Sigmoid colon (tissue), 7 donors: Measurements from ENCODE around the gene RBBP8NL. TPM values are rescaled to one million over a fixed set of nuclear protein-coding genes. Genes with fewer than 3 reads are reported as not detected.

Experiments used
- DNase-seq: peaks from one replicate; pipeline ENCODE4 v3.0.0-alpha.2; 2019
- H3K27ac ChIP-seq, 4 donors: fragments of 200-600 bp; sonication (generic); one replicate each; pipeline ENCODE4 v1.5.1; 2016 to 2019; ENCODE audit warnings: mild to moderate bottlenecking in 1 of 4
- H3K27me3 ChIP-seq, 3 donors: fragments of 200-600 bp; sonication (generic); one replicate each; pipeline ENCODE4 v1.5.1; 2019; ENCODE audit warnings: mild to moderate bottlenecking in 1 of 3
- H3K36me3 ChIP-seq, 4 donors: fragments of 200-600 bp; sonication (generic); one replicate each; pipeline ENCODE4 v1.5.1; 2016 to 2019
- H3K4me1 ChIP-seq, 4 donors: fragments of 200-600 bp; sonication (generic); one replicate each; pipeline ENCODE4 v1.5.1; 2017 to 2019
- H3K4me3 ChIP-seq, 4 donors: fragments of 200-600 bp; sonication (generic); one replicate each; pipeline ENCODE4 v1.5.1; 2017 to 2019; ENCODE audit warnings: mild to moderate bottlenecking in 2 of 4, moderate library complexity in 1 of 4
- H3K9me3 ChIP-seq, 4 donors: fragments of 200-600 bp in 3 of 4; sonication (generic) in 3 of 4; one replicate each; pipeline versions ENCODE4 v1.5.1 to v1.6.1; 2013 to 2019
- CTCF ChIP-seq, 4 experiments: fragments of 450-650 bp in 3 of 4; fragments of 200-600 bp in 1 of 4; IDR thresholded peaks; one replicate each; pipeline ENCODE4 v1.5.1; 2016 to 2019; ENCODE audit warnings: antibody characterized with exemption in 4 of 4, mild to moderate bottlenecking in 3 of 4, moderate library complexity in 2 of 4
- EP300 ChIP-seq, 4 donors: sonication (generic); formaldehyde crosslinking; IDR thresholded peaks; one replicate each; pipeline ENCODE4 v1.6.1; 2017; ENCODE audit warnings: antibody characterized with exemption in 4 of 4
- POLR2A ChIP-seq, 2 donors: fragments of 450-650 bp; IDR thresholded peaks; one replicate each; pipeline ENCODE4 v1.6.1; 2016; ENCODE audit warnings: antibody characterized with exemption in 2 of 2, mild to moderate bottlenecking in 2 of 2, moderate library complexity in 2 of 2
- POLR2AphosphoS5 ChIP-seq, 4 donors: sonication (generic); formaldehyde crosslinking; IDR thresholded peaks; one replicate each; pipeline ENCODE4 v1.6.1; 2017; ENCODE audit warnings: antibody characterized with exemption in 4 of 4
- WGBS, 2 donors: extraction: QIAGEN DNeasy Blood & Tissue Kit; methylation state at CpG; one replicate each; pipeline ENCODE4 v1.1.7; 2013; 5-methylcytosine and 5-hydroxymethylcytosine counted together
- intact Hi-C: fragments of 100-400 bp; cut with DNase I; formaldehyde crosslinking; loops from one replicate; pipeline ENCODE4 v1.15.1; 2023
- polyA plus RNA-seq, 3 donors: library from polyadenylated mRNA; stranded (reverse); fragments of 200-250 nt; gene quantifications; one replicate each; pipeline ENCODE4 v1.2.3, GENCODE V29; 2013
- total RNA-seq, 4 donors: library from RNA; depleted of rRNA; stranded (reverse); fragments of >200 nt; gene quantifications; one replicate each; pipeline ENCODE4 v1.1.0, GENCODE V29; 2016
- donor health status: healthy with polysubstance abuse.
- donor health status: Bipolar disorder and iron deficiency.
- donor health status: healthy.

RBBP8NL gene
- total and polyA plus RNA-seq, 7 donors: 4.2 to 12.5 (median 5.4) TPM; not detected in 4

- H3K27ac ChIP-seq: peak overlapping the region; percentile 95 to 99 (median 98)
- intact Hi-C loops: no loop called here
Measured at GRCh38 chr20:62361799-62362589, 65.3 kb downstream of the RBBP8NL start.

GRCh38 chr20:62360854-62361798 lies 66.2 kb downstream of the RBBP8NL start:
- Histone ChIP-seq H3K27me3 (no peaks in the 10 kb centered on the region), H3K36me3 (peaks cover 0 to 15% (median 3%) of the 10 kb centered on the region in 4 donors), H3K9me3 (no peaks in the 10 kb centered on the region), H3K27ac (peak overlapping the region; percentile 95 to 99 (median 98)), H3K4me3 (no peak overlapping the region), H3K4me1 (peaks cover 0 to 97% (median 93%) of the 10 kb centered on the region in 4 donors)
- intact Hi-C loops: no loop called here
- TF ChIP-seq POLR2A (IDR thresholded peaks at IDR 0.05): no peak
- no peak for TF ChIP-seq CTCF (IDR thresholded peaks at IDR 0.05)
- no peak for TF ChIP-seq POLR2AphosphoS5 (IDR thresholded peaks at IDR 0.05)
- TF ChIP-seq EP300 (IDR thresholded peaks at IDR 0.05): no peak
- peak; percentile 71 for DNase-seq
- WGBS, 2 donors: 42 to 67% methylated on average over 25 of the region's 25 CpGs

More at GRCh38 chr20:62361799-62362589, 65.3 kb downstream of the RBBP8NL start:
- TF ChIP-seq CTCF (IDR thresholded peaks at IDR 0.05): no peak
- no peak for TF ChIP-seq POLR2A (IDR thresholded peaks at IDR 0.05)
- TF ChIP-seq POLR2AphosphoS5 (IDR thresholded peaks at IDR 0.05): peak in 1 of 4 donors; percentile 19
- Histone ChIP-seq H3K4me3 (no peak overlapping the region), H3K9me3 (no peaks in the 10 kb centered on the region), H3K36me3 (peaks cover 0 to 15% (median 3%) of the 10 kb centered on the region in 4 donors), H3K27me3 (no peaks in the 10 kb centered on the region), H3K4me1 (peaks cover 0 to 95% (median 87%) of the 10 kb centered on the region in 4 donors)
- DNase-seq: peak; percentile 69
- 73 to 88% methylated on average over 34 of the region's 34 CpGs for WGBS, 2 donors

Other genes starting within 250 kb of the RBBP8NL start
- 10 to 100 TPM; 13.3 to 28.1 (median 21.2) TPM for gene MTG2, start 244.5 kb downstream of the RBBP8NL start, total RNA-seq
- gene MTG2, start 244.5 kb downstream of the RBBP8NL start, polyA plus RNA-seq: 10 to 100 TPM; 21.0 to 32.3 (median 24.7) TPM
- not detected for gene HRH3, start 207.3 kb downstream of the RBBP8NL start, total RNA-seq
- not detected for gene HRH3, start 207.3 kb downstream of the RBBP8NL start, polyA plus RNA-seq
- 10 to 100 TPM; 31.6 to 36.8 (median 32.6) TPM for gene OSBPL2, start 189.0 kb downstream of the RBBP8NL start, total RNA-seq
- gene OSBPL2, start 189.0 kb downstream of the RBBP8NL start, polyA plus RNA-seq: 10 to 100 TPM; 27.0 to 36.3 (median 28.0) TPM
- gene ADRM1, start 124.5 kb downstream of the RBBP8NL start, total RNA-seq: 100 to 1,000 TPM; 100 to 130 (median 119) TPM
- gene ADRM1, start 124.5 kb downstream of the RBBP8NL start, polyA plus RNA-seq: 100 to 1,000 TPM in 1 of 3 donors, 10 to 100 TPM in 2; 61.3 to 102 (median 77.7) TPM
- gene LAMA5, start 60.2 kb downstream of the RBBP8NL start, total RNA-seq: 100 to 1,000 TPM in 3 of 4 donors, 10 to 100 TPM in 1; 53.5 to 409 (median 134) TPM
- gene LAMA5, start 60.2 kb downstream of the RBBP8NL start, polyA plus RNA-seq: 10 to 100 TPM in 1 of 3 donors, 1 to 10 TPM in 2; 1.8 to 56.5 (median 3.2) TPM
- gene RPS21, start 40.4 kb downstream of the RBBP8NL start, total RNA-seq: 1,000 to 10,000 TPM; 2,383 to 8,235 (median 5,456) TPM
- 1,000 to 10,000 TPM; 2,794 to 6,260 (median 4,441) TPM for gene RPS21, start 40.4 kb downstream of the RBBP8NL start, polyA plus RNA-seq
- 1 to 10 TPM; 1.8 to 6.5 (median 4.2) TPM for gene CABLES2, start 20.3 kb downstream of the RBBP8NL start, total RNA-seq
- gene CABLES2, start 20.3 kb downstream of the RBBP8NL start, polyA plus RNA-seq: 1 to 10 TPM; 3.5 to 6.9 (median 3.6) TPM
- under 1 TPM in 1 of 4 donors, not detected in 3; 0.36 TPM for gene GATA5, start 48.5 kb upstream of the RBBP8NL start, total RNA-seq
- gene GATA5, start 48.5 kb upstream of the RBBP8NL start, polyA plus RNA-seq: under 1 TPM in 1 of 3 donors, not detected in 2; 0.03 TPM
- gene SLCO4A1, start 215.0 kb upstream of the RBBP8NL start, total RNA-seq: 10 to 100 TPM in 1 of 4 donors, 1 to 10 TPM in 3; 5.1 to 13.2 (median 6.6) TPM
- 10 to 100 TPM in 1 of 3 donors, 1 to 10 TPM in 2; 3.6 to 26.3 (median 4.2) TPM for gene SLCO4A1, start 215.0 kb upstream of the RBBP8NL start, polyA plus RNA-seq